HG02884 (cell line): Measurements from ENCODE around the gene CHST3.
"Not testable (repeated sequence)": the region's sequence is repeated elsewhere in the genome, so short reads cannot be mapped to it uniquely, and the experiment has no call there.

Source experiments
- ATAC-seq: cut with Tn5 transposase; IDR thresholded peaks from one replicate; pipeline ENCODE4 v1.9.1; 2021; ENCODE audit warnings: mild to moderate bottlenecking, moderate library complexity; ENCODE audit not compliant: unreplicated experiment

CHST3 gene

GRCh38 chr10:71988895-71989294 is 24.7 kb downstream of the CHST3 start:
- not testable (repeated sequence) for ATAC-seq

GRCh38 chr10:71989661-71990454 is 25.7 kb downstream of the CHST3 start:
- no peak for ATAC-seq

- no peak for ATAC-seq
These were observed 26.6 kb downstream of the CHST3 start for GRCh38 chr10:71990706-71991269.

GRCh38 chr10:71995449-71995848 is 31.3 kb downstream of the CHST3 start:
- no peak for ATAC-seq

GRCh38 chr10:71995887-71996575 is 31.8 kb downstream of the CHST3 start:
- no peak for ATAC-seq

DNA sequence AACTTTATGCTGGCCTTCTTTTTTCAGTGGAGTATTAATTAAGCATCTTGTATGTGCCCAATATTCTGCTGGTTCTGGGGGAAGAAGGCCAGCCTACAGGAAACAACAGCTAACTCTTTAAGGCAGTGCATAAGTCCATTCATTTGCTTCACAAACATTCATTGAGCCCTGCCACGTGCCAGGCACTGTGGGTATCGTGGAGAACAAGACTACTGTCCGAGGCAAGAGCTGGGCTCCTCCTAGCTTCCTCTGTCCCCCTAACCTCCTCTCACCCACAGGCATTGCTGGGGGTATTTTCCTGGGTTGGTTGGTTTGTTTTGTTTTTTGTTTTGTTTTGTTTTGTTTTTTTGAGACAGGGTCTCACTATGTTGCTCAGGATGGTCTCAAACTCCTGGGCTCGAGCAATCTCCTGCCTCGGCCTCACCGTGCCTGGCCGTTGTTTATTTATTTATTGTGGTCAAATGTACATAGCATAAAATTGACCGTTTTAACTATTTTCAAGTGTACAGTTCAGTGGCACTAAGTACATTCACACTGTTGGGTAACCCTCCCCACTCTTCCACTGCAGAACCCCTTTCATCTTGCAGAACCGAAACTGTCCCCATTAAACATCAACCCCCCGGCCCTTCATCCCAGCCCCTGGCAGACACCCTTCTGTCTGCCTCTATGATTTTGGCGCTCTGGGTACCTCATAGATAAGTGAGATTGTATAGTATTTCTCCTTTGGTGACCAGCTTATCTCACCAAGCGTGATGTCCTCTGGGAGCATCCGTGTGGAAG is 32.6 kb downstream of the CHST3 start:
- no peak for ATAC-seq

GRCh38 chr10:71998119-71998839 is 34.1 kb downstream of the CHST3 start:
- no peak for ATAC-seq

- ATAC-seq: no peak
These were observed 34.6 kb downstream of the CHST3 start for GRCh38 chr10:71998840-71999194.

- no peak for ATAC-seq
These were observed 35.3 kb downstream of the CHST3 start for GRCh38 chr10:71999360-72000072.

DNA sequence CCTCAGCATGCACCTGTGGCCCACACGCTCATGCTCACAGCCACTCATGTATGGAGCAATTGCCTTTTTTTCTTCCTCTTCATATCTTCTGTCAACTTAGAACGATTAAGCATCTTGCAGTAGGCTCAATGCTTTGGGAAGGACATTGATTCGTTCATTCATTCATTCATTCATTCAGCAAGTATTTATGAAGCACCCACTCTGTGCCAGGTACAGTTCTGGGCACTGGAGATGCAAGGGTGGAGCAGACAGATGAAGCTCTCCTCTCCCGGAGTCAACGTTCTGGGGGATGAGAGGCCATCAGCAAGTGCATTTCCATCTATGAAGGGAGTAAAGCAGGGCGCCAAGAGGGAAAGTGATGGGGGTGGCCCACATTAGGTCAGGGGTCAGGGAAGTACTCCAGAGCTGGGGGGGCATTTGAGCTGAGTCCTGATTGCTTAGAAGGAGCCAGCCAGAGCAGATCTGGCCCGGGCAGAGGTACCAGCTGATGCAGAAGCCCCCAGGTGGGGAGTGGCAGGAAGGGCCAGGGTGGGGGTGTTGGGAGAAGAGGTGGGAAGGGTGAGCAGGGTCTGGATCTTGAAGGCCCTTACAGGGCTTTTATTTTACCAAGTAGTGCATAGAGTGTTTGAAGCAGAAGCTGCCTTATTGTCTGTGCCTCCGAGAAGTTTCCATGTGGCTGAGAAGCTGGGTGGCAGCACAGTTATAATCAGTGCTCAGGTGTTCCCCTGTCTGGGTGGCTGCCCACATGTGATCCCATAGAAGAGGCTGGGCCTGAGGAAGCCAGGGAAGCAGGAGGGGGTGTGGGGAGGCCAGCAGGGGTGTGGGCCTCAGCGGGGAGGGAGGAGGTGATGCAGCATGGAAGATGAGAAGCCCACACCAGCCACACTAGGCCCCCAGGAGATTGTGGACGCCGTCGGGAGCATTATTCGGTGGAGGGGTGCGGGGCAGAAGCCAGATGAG is 36.2 kb downstream of the CHST3 start:
- no peak for ATAC-seq

DNA sequence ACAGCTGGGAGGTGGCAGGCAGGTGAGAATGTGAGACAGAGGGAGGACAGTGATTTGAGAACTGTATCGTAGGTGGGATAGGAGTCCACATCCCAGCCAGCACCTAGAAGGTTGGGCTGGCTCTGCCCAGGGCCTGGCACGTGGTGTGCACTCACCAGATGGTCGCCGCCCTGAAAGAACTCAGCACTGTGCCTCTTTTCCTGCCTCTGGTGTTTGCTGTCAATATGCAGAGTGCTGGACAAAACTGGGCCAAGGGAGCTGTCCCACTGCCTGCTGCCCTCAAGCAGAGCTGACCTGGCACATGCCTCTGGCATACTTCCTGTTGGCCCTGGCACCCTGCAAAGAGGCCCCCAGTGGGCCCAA is 36.8 kb downstream of the CHST3 start:
- ATAC-seq: no peak

DNA sequence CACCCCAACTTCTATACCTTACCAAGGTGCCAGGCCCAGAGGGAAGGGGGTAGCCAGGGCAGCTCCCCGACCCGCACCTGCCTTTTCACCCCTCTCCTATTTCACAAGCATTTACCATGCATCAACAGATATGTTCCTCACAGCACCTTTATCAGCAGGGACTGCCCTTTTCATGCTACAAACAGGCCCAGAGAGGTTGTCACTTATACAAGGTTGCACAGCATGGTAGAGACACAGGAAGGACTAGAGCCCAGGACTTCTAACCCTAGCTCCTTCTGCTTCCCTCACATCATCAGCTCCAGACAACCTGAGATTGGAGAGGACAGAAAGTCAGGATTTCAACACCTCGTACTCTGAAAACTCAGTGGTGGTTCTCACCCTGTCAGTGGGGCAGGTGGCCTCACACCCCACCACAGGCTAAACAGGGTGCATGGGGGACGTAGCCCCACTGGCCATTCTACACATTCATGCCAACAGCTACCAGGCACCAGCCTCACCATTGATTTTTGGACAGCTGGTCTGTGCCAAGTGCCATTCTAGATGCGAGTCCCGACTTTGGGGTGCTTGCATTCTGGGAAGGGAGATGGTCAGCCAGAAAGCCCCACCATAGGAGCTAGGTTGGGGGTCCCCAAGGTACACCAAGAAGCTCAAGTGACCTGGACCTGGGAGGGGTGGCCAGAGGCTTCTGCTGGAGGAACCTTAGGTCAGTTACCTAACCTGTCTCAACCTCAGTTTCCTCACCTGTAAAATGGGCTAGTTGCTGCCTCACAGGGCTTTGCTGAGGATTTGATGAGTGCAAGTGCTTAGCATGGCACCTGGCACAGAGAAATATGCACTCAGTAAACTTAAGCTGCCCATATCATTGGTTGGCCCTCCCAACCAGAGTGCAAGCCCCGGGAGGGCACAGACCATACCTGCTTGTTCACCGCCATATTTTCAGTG is 38.4 kb downstream of the CHST3 start:
- no peak for ATAC-seq

- no peak for ATAC-seq
These were observed 41.8 kb downstream of the CHST3 start for GRCh38 chr10:72006026-72006425.

DNA sequence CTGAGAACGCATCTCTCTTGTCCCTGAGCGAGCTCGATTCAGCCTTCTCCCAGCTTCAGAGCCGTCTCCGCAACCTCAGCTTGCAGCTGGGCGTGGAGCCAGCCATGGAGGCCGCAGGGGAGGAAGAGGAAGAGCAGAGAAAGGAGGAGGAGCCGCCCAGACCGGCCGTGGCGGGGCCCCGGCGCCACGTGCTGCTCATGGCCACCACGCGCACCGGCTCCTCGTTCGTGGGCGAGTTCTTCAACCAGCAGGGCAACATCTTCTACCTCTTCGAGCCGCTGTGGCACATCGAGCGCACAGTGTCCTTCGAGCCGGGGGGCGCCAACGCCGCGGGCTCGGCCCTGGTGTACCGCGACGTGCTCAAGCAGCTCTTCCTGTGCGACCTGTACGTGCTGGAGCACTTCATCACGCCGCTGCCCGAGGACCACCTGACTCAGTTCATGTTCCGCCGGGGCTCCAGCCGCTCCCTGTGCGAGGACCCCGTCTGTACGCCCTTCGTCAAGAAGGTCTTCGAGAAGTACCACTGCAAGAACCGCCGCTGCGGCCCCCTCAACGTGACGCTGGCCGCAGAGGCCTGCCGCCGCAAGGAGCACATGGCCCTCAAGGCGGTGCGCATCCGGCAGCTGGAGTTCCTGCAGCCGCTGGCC is 43.2 kb downstream of the CHST3 start:
- ATAC-seq: no peak

- no peak for ATAC-seq
These were observed 44.1 kb downstream of the CHST3 start for GRCh38 chr10:72008096-72008981.

DNA sequence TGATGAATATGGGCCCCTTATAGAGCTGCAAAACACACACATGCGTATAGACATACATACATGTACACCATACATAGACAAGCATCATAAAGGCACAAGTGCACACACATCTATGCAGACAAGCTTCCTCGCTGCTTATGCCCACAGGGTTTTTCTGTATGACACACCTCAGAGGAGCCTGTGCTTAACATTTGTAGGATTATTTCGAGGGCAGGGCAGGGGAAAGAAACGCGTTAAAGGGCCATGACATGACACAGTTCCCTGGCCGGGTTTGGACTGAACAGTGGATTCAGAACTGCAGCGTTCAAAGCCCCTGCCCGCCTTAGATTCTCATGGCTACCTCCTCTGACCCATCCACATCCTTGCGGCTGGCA is 44.8 kb downstream of the CHST3 start:
- no peak for ATAC-seq
